GM12878 (cell line): ENCODE measurements around the gene SELP. TPM values are rescaled to one million over a fixed set of nuclear protein-coding genes. Genes with fewer than 3 reads are reported as not detected.

Experiments used
- ATAC-seq: fragments of 200-7000 bp; cut with Tn5 transposase; 3 replicates; pipeline ENCODE4 v1.9.1; 2020; ENCODE audit warnings: mild to moderate bottlenecking, moderate library complexity
- BruUV-seq: library from RNA; stranded (reverse); fragments of 400-500 nt; replicated peaks from 2 replicates; lab custom pipeline; 2021; lab: Mats Ljungman, UMichigan
- CTCF ChIA-PET: fragments of 300-600 bp; sonication (Branson Sonifier 250); formaldehyde crosslinking; extraction: SDS; loops from one replicate; lab custom pipeline; 2021; ENCODE audit warnings: inconsistent platforms; lab: Yijun Ruan, JAX
- POLR2A ChIA-PET: fragments of 350-600 bp; formaldehyde crosslinking; extraction: SDS; loops from one replicate; lab custom pipeline; 2021; ENCODE audit warnings: inconsistent platforms; lab: Charles Lee
- RAD21 ChIA-PET: fragments of 300-600 bp; sonication (Branson Sonifier 250); formaldehyde crosslinking; loops from one replicate; lab custom pipeline; 2023; ENCODE audit warnings: antibody characterized with exemption; ENCODE audit not compliant: unreplicated experiment; lab: Charles Lee
- SMC1A ChIA-PET: fragments of 300-600 bp; sonication (Branson Sonifier 250); formaldehyde crosslinking; loops from one replicate; lab custom pipeline; 2023; ENCODE audit not compliant: unreplicated experiment, uncharacterized antibody; lab: Charles Lee
- DNase-seq: peaks from one replicate; pipeline ENCODE4 v3.0.0-alpha.2; 2011; ENCODE audit warnings: low read depth, low spot score
- FAIRE-seq: peaks from 3 replicates; lab custom pipeline; 2011; peaks lifted over from hg19 to GRCh38; lab: Jason Lieb, UNC
- H2AFZ ChIP-seq: 2 replicates; pipeline ENCODE4 v1.6.0; 2011; ENCODE audit warnings: low read depth, low read length, control low read depth; ENCODE audit not compliant: control insufficient read depth
- H3K27ac ChIP-seq: 2 replicates; pipeline ENCODE4 v1.5.1; 2011; ENCODE audit warnings: control low read depth; ENCODE audit not compliant: control insufficient read depth, insufficient read depth
- H3K27me3 ChIP-seq, 2 experiments: replicated peaks in 1 of 2; 2 replicates each; pipeline versions ENCODE4 v1.6.0 to v1.6.1; 2011; ENCODE audit warnings: low read length in 1 of 2; ENCODE audit not compliant: control insufficient read depth in 2 of 2, insufficient read depth in 2 of 2
- H3K36me3 ChIP-seq, 2 experiments: 2 replicates each; pipeline ENCODE4 v1.5.1; 2011; ENCODE audit warnings: low read length in 1 of 2; ENCODE audit not compliant: control insufficient read depth in 2 of 2, insufficient read depth in 2 of 2
- H3K4me1 ChIP-seq: 2 replicates; pipeline ENCODE4 v1.6.1; 2011; ENCODE audit warnings: mild to moderate bottlenecking, low read length, moderate library complexity, mixed read lengths; ENCODE audit not compliant: control insufficient read depth, insufficient read depth
- H3K4me2 ChIP-seq: 2 replicates; pipeline ENCODE4 v1.6.0; 2011; ENCODE audit warnings: control low read depth; ENCODE audit not compliant: control insufficient read depth, insufficient read depth
- H3K4me3 ChIP-seq: fragments of 200-600 bp; sonication (generic); 2 replicates; pipeline ENCODE4 v1.5.1; 2016
- H3K79me2 ChIP-seq: 2 replicates; pipeline ENCODE4 v1.6.0; 2011; ENCODE audit warnings: low read length; ENCODE audit not compliant: control insufficient read depth, insufficient read depth
- H3K9ac ChIP-seq: 2 replicates; pipeline ENCODE4 v1.8.0; 2011; ENCODE audit warnings: low read length, control low read depth, mixed read lengths; ENCODE audit not compliant: control insufficient read depth, insufficient read depth
- H3K9me3 ChIP-seq: replicated peaks from 3 replicates; pipeline ENCODE4 v1.5.1; 2011; ENCODE audit warnings: mild to moderate bottlenecking, low read length; ENCODE audit not compliant: control insufficient read depth, insufficient read depth
- H4K20me1 ChIP-seq: 2 replicates; pipeline ENCODE4 v1.6.0; 2011; ENCODE audit not compliant: control insufficient read depth, insufficient read depth
- ASH2L ChIP-seq: fragments of 300-600, 200-600 bp; sonication (generic); IDR thresholded peaks from 2 replicates; pipeline ENCODE4 v1.6.1; 2017; ENCODE audit warnings: low read depth, mild to moderate bottlenecking, borderline replicate concordance
- CREB1 ChIP-seq: IDR thresholded peaks from 2 replicates; pipeline ENCODE4 v1.6.1; 2012; ENCODE audit warnings: low read depth, mild to moderate bottlenecking, inconsistent platforms
- CTCF ChIP-seq, 3 experiments: IDR thresholded peaks in 2 of 3; conservative IDR thresholded peaks in 1 of 3; 2 replicates each; pipeline ENCODE4 v1.5.1; 2011; ENCODE audit warnings: low read depth in 3 of 3, low read length in 3 of 3, mild to moderate bottlenecking in 3 of 3, control low read depth in 2 of 3, moderate library complexity in 2 of 3, inconsistent platforms in 1 of 3, mixed read lengths in 1 of 3; ENCODE audit not compliant: control insufficient read depth in 2 of 3, insufficient read depth in 1 of 3; ENCODE audit errors: extremely low read depth in 1 of 3
- EGR1 ChIP-seq, 2 experiments: IDR thresholded peaks; 1 replicate in 1 of 2; 2 replicates in 1 of 2; pipeline ENCODE4 v1.6.1; 2011 to 2012; ENCODE audit warnings: low read depth in 2 of 2, low read length in 2 of 2, borderline replicate concordance in 1 of 2, mild to moderate bottlenecking in 1 of 2, moderate library complexity in 1 of 2
- ESRRA ChIP-seq: IDR thresholded peaks from 2 replicates; pipeline ENCODE4 v1.6.1; 2012; ENCODE audit warnings: mild to moderate bottlenecking, low read length, improper control_type of control experiment
- JUND ChIP-seq: IDR thresholded peaks from 2 replicates; pipeline ENCODE4 v1.6.1; 2012; ENCODE audit warnings: low read depth, mild to moderate bottlenecking, low read length, improper control_type of control experiment, moderate library complexity
- KDM1A ChIP-seq: fragments of 200-600 bp; sonication (generic); IDR thresholded peaks from 2 replicates; pipeline ENCODE4 v1.6.1; 2016; ENCODE audit warnings: borderline replicate concordance
- NFYB ChIP-seq: IDR thresholded peaks from 2 replicates; pipeline ENCODE4 v1.6.1; 2011; ENCODE audit warnings: low read depth, mild to moderate bottlenecking, low read length, improper control_type of control experiment, moderate library complexity; ENCODE audit not compliant: insufficient read depth
- WGBS: methylation state at CpG from one replicate; pipeline ENCODE4 v1.1.6; 2016; ENCODE audit warnings: low lambda C conversion rate; ENCODE audit not compliant: insufficient replicate concordance, insufficient coverage; ENCODE audit errors: missing lambda C conversion rate; 5-methylcytosine and 5-hydroxymethylcytosine counted together
- in situ Hi-C: fragments of 300-500 bp; cut with MboI; formaldehyde crosslinking; loops from 9 replicates; pipeline ENCODE4 v1.14.3; 2018; ENCODE audit warnings: mixed read lengths
- intact Hi-C: fragments of 100-400 bp; cut with micrococcal nuclease; formaldehyde crosslinking; loops from one replicate; pipeline ENCODE4 v1.14.2; 2022; ENCODE audit not compliant: unreplicated experiment
- polyA plus RNA-seq, 11 experiments: library from polyadenylated mRNA; depleted of rRNA in 4 of 11; unstranded in 6 of 11; stranded (reverse) in 5 of 11; fragments of >200 nt; fragmentation: Nextera tagmentation in 4 of 11; fragmentation: Illumina TruSeq in 1 of 11; extraction: Ambion mirVana in 4 of 11; extraction: Trizol in 1 of 11; gene quantifications; 1 replicate in 1 of 11; 2 replicates in 10 of 11; pipeline versions ENCODE4 v1.2.1 to v1.2.3, GENCODE V29; 2011 to 2016; ENCODE audit warnings: inconsistent platforms in 2 of 11, missing spikeins in 2 of 11, low read depth in 1 of 11
- total RNA-seq, 4 experiments: library from RNA; depleted of rRNA in 3 of 4; stranded (reverse); fragments of >200 nt in 3 of 4; fragmentation: Illumina TruSeq in 1 of 4; extraction: Trizol in 1 of 4; gene quantifications; 2 replicates each; pipeline versions ENCODE4 v1.2.1 to v1.2.3, GENCODE V29; 2013 to 2021

The SELP gene
- total and polyA plus RNA-seq, 10 of the 15 experiments (the other 5 are each of a cell fraction or from before 2014, with no cell fraction given), result 0.04 to 0.23 (median 0.06) TPM; not detected in 7

- ChIA-PET POLR2A (interaction anchor here (1.0 kb wide), 1 partner anchor 18 kb away, joined by 4 read pairs; no protein-coding TSS in a partner anchor), RAD21 (interaction anchor here (0.9 to 1.5 kb wide), 3 partner anchors 20 to 75 kb away, joined by 3 to 6 read pairs (median 4); no protein-coding TSS in a partner anchor), SMC1A (interaction anchor here (1.0 to 11.1 kb wide), 6 partner anchors 17 to 74 kb away, joined by 3 to 176 read pairs (median 6); no protein-coding TSS in a partner anchor), CTCF (interaction anchor here (1.0 to 9.7 kb wide), 7 partner anchors 14 to 75 kb away, joined by 3 to 125 read pairs (median 4); no protein-coding TSS in a partner anchor)
- Histone ChIP-seq H2AFZ (peak overlapping the region; percentile 28; the same call in 1 of the 2 replicates), H3K27ac (no peak overlapping the region), H3K27me3 (no peaks in the 10 kb centered on the region), H4K20me1 (no peaks in the 10 kb centered on the region)
- FAIRE-seq, result no peak
- no TSS peak for BruUV-seq
- ATAC-seq, result no peak
- WGBS, result 50% methylated on average over 2 of the region's 2 CpGs
- TF ChIP-seq CREB1 (no peak), ASH2L (no peak), KDM1A (no peak), CTCF (IDR thresholded peaks at IDR 0.05 in 2 of 3, conservative IDR thresholded peaks at IDR 0.05 in 1 of 3; ENCODE audit: control insufficient read depth in 2 of 3, extremely low read depth in 1 of 3, insufficient read depth in 1 of 3, low read depth in 3 of 3, low read length in 3 of 3) (no peak), ESRRA (no peak), NFYB (no peak), EGR1 (IDR thresholded peaks at IDR 0.05; ENCODE audit: borderline replicate concordance in 1 of 2, low read depth in 2 of 2, low read length in 2 of 2) (no peak), JUND (no peak)
- TF ChIP-seq, all 136 proteins: peak for 0
- Histone ChIP-seq H3K4me1 (peaks cover 24% of the 10 kb centered on the region), H3K9ac (no peak overlapping the region), H3K4me3 (no peak overlapping the region), H3K9me3 (no peaks in the 10 kb centered on the region; the same call in 1 of the 3 replicates), H3K36me3 (no peaks in the 10 kb centered on the region), H3K4me2 (no peak overlapping the region), H3K79me2 (no peaks in the 10 kb centered on the region)
- in situ Hi-C loops, result no loop called here
- no peak for DNase-seq
- intact Hi-C loops, result no loop called here
Measured at GRCh38 chr1:169676001-169676400, 46.1 kb upstream of the SELP start.
